PC-3 (cell line): ENCODE results near the gene HERC6.

Experiments
- CTCF ChIP-seq: fragments of 300-600 bp; sonication (generic); conservative IDR thresholded peaks from 2 replicates; pipeline ENCODE4 v1.5.1; 2017; ENCODE audit warnings: antibody characterized with exemption, low read depth, mild to moderate bottlenecking, low read length
- EZH2 ChIP-seq: fragments of 300-600 bp; sonication (generic); IDR thresholded peaks from one replicate; pipeline ENCODE4 v1.6.1; 2017; ENCODE audit warnings: antibody characterized with exemption, mild to moderate bottlenecking, low read length; ENCODE audit not compliant: unreplicated experiment

GRCh38 chr4:88335092-88335665 is 43.5 kb upstream of the HERC6 start:
- TF ChIP-seq CTCF: no peak
- no peak for TF ChIP-seq EZH2
